Neuron (in vitro differentiated cells): Measurements from ENCODE around the gene ACO2.

ENCODE experiments used
- H2AFZ ChIP-seq: one replicate; pipeline ENCODE4 v1.6.1; 2013; ENCODE audit warnings: low read depth, mild to moderate bottlenecking, inconsistent platforms, low read length, moderate library complexity
- H3K27me3 ChIP-seq: one replicate; pipeline ENCODE4 v1.6.1; 2013; ENCODE audit warnings: low read length; ENCODE audit not compliant: insufficient read depth
- H3K36me3 ChIP-seq: one replicate; pipeline ENCODE4 v1.6.1; 2013; ENCODE audit warnings: low read length; ENCODE audit not compliant: insufficient read depth
- H3K4me1 ChIP-seq: one replicate; pipeline ENCODE4 v1.6.1; 2013; ENCODE audit warnings: low read length; ENCODE audit not compliant: insufficient read depth
- H3K4me3 ChIP-seq: 2 replicates; pipeline ENCODE4 v1.5.1; 2013; ENCODE audit warnings: mild to moderate bottlenecking, low read length, moderate library complexity
- H3K9me3 ChIP-seq: one replicate; pipeline ENCODE4 v1.6.1; 2013; ENCODE audit warnings: low read length

ACO2 gene

GRCh38 chr22:41470886-41471285, 2.0 kb downstream of the ACO2 start:
- Histone ChIP-seq H3K27me3 (no peaks in the 10 kb centered on the region), H3K9me3 (no peaks in the 10 kb centered on the region), H3K36me3 (peaks cover 18% of the 10 kb centered on the region), H2AFZ (no peak overlapping the region), H3K4me3 (no peak overlapping the region), H3K4me1 (peaks cover 21% of the 10 kb centered on the region)

- Histone ChIP-seq H3K9me3 (no peaks in the 10 kb centered on the region), H3K4me3 (no peak overlapping the region), H3K27me3 (no peaks in the 10 kb centered on the region), H2AFZ (no peak overlapping the region), H3K4me1 (peaks cover 21% of the 10 kb centered on the region), H3K36me3 (peaks cover 11% of the 10 kb centered on the region)
Observed at GRCh38 chr22:41471568-41471967, 2.7 kb downstream of the ACO2 start.

GRCh38 chr22:41474872-41475451, 6.0 kb downstream of the ACO2 start:
- Histone ChIP-seq H3K4me3 (no peak overlapping the region), H3K27me3 (no peaks in the 10 kb centered on the region), H3K9me3 (no peaks in the 10 kb centered on the region), H3K4me1 (peaks cover 23% of the 10 kb centered on the region), H2AFZ (no peak overlapping the region), H3K36me3 (no peaks in the 10 kb centered on the region)

GRCh38 chr22:41478473-41478872, 9.6 kb downstream of the ACO2 start:
- H3K9me3 ChIP-seq = no peaks in the 10 kb centered on the region
- H3K4me3 ChIP-seq = no peak overlapping the region
- H3K27me3 ChIP-seq = no peaks in the 10 kb centered on the region
- H3K4me1 ChIP-seq = peaks cover 36% of the 10 kb centered on the region
- H3K36me3 ChIP-seq = no peaks in the 10 kb centered on the region
- H2AFZ ChIP-seq = no peak overlapping the region

GRCh38 chr22:41478891-41479521, 10.1 kb downstream of the ACO2 start:
- H3K4me3 ChIP-seq = peak overlapping the region; percentile 10
- H3K4me1 ChIP-seq = peaks cover 36% of the 10 kb centered on the region
- no peaks in the 10 kb centered on the region for H3K36me3 ChIP-seq
- H2AFZ ChIP-seq = no peak overlapping the region
- H3K9me3 ChIP-seq = no peaks in the 10 kb centered on the region
- no peaks in the 10 kb centered on the region for H3K27me3 ChIP-seq

- no peaks in the 10 kb centered on the region for H3K9me3 ChIP-seq
- no peaks in the 10 kb centered on the region for H3K36me3 ChIP-seq
- peak overlapping the region; percentile 10 for H3K4me3 ChIP-seq
- H3K27me3 ChIP-seq = no peaks in the 10 kb centered on the region
- no peak overlapping the region for H2AFZ ChIP-seq
- H3K4me1 ChIP-seq = peaks cover 36% of the 10 kb centered on the region
Observed at GRCh38 chr22:41479671-41480396, 10.9 kb downstream of the ACO2 start.

- peaks cover 36% of the 10 kb centered on the region for H3K4me1 ChIP-seq
- no peak overlapping the region for H3K4me3 ChIP-seq
Observed at GRCh38 chr22:41480397-41480735, 11.4 kb downstream of the ACO2 start.

GRCh38 chr22:41481131-41481830, 12.4 kb downstream of the ACO2 start:
- Histone ChIP-seq H3K36me3 (no peaks in the 10 kb centered on the region), H2AFZ (no peak overlapping the region), H3K9me3 (no peaks in the 10 kb centered on the region), H3K4me1 (peaks cover 40% of the 10 kb centered on the region), H3K27me3 (no peaks in the 10 kb centered on the region), H3K4me3 (no peak overlapping the region)

More at GRCh38 chr22:41480397-41480735, 11.4 kb downstream of the ACO2 start:
- Histone ChIP-seq H3K9me3 (no peaks in the 10 kb centered on the region), H3K36me3 (no peaks in the 10 kb centered on the region), H3K27me3 (no peaks in the 10 kb centered on the region), H2AFZ (no peak overlapping the region)

GRCh38 chr22:41481925-41482318, 13.0 kb downstream of the ACO2 start:
- Histone ChIP-seq H3K4me3 (no peak overlapping the region), H3K36me3 (no peaks in the 10 kb centered on the region), H3K9me3 (no peaks in the 10 kb centered on the region), H3K27me3 (no peaks in the 10 kb centered on the region), H2AFZ (no peak overlapping the region), H3K4me1 (peaks cover 40% of the 10 kb centered on the region)

GRCh38 chr22:41482319-41482935, 13.5 kb downstream of the ACO2 start:
- peaks cover 44% of the 10 kb centered on the region for H3K4me1 ChIP-seq
- H3K36me3 ChIP-seq = no peaks in the 10 kb centered on the region
- no peak overlapping the region for H3K4me3 ChIP-seq
- no peaks in the 10 kb centered on the region for H3K27me3 ChIP-seq
- H3K9me3 ChIP-seq = no peaks in the 10 kb centered on the region
- H2AFZ ChIP-seq = no peak overlapping the region

GRCh38 chr22:41485033-41485432, 16.1 kb downstream of the ACO2 start:
- Histone ChIP-seq H3K36me3 (no peaks in the 10 kb centered on the region), H3K4me3 (no peak overlapping the region), H3K27me3 (no peaks in the 10 kb centered on the region), H3K4me1 (peaks cover 27% of the 10 kb centered on the region), H3K9me3 (no peaks in the 10 kb centered on the region), H2AFZ (no peak overlapping the region)

- Histone ChIP-seq H2AFZ (no peak overlapping the region), H3K4me3 (no peak overlapping the region), H3K27me3 (no peaks in the 10 kb centered on the region), H3K36me3 (no peaks in the 10 kb centered on the region), H3K4me1 (peaks cover 13% of the 10 kb centered on the region), H3K9me3 (no peaks in the 10 kb centered on the region)
Observed at GRCh38 chr22:41487037-41487935, 18.4 kb downstream of the ACO2 start.
